Measurements from ENCODE around the gene CFAP54.
"Not testable (repeated sequence)": the region's sequence is repeated elsewhere in the genome, so short reads cannot be mapped to it uniquely, and the experiment has no call there.

Gene CFAP54

GRCh38 chr12:96473394-96474093, 15.8 kb upstream of the CFAP54 start:
- DNase-seq, result no peak

- no peak for DNase-seq
Observed at GRCh38 chr12:96474206-96474605, 15.2 kb upstream of the CFAP54 start.

GRCh38 chr12:96478011-96478410, 11.4 kb upstream of the CFAP54 start:
- DNase-seq, result no peak

- no peak for DNase-seq
Observed at GRCh38 chr12:96482086-96482485, 7.3 kb upstream of the CFAP54 start.

GRCh38 chr12:96483116-96483515, 6.3 kb upstream of the CFAP54 start:
- no peak for DNase-seq

- DNase-seq, result no peak
Observed at GRCh38 chr12:96486751-96487613, 2.4 kb upstream of the CFAP54 start.

- no peak for DNase-seq
Observed at GRCh38 chr12:96487634-96488033, 1.7 kb upstream of the CFAP54 start.

- no peak for DNase-seq
Observed at GRCh38 chr12:96493106-96493505, 3.7 kb downstream of the CFAP54 start.

- not testable (repeated sequence) for DNase-seq
Observed at GRCh38 chr12:96494154-96494553, 4.8 kb downstream of the CFAP54 start.

- no peak for DNase-seq
Observed at GRCh38 chr12:96495155-96495554, 5.8 kb downstream of the CFAP54 start.

- no peak for DNase-seq
Observed at GRCh38 chr12:96495841-96496545, 6.6 kb downstream of the CFAP54 start.

- no peak for DNase-seq
Observed at GRCh38 chr12:96496944-96497343, 7.6 kb downstream of the CFAP54 start.

- no peak for DNase-seq
Observed at GRCh38 chr12:96497855-96498254, 8.5 kb downstream of the CFAP54 start.

- DNase-seq, result no peak
Observed at GRCh38 chr12:96500693-96501092, 11.3 kb downstream of the CFAP54 start.

- DNase-seq, result no peak
Observed at GRCh38 chr12:96501133-96501761, 11.9 kb downstream of the CFAP54 start.

GRCh38 chr12:96501908-96502307, 12.5 kb downstream of the CFAP54 start:
- no peak for DNase-seq

GRCh38 chr12:96502477-96502876, 13.1 kb downstream of the CFAP54 start:
- no peak for DNase-seq

GRCh38 chr12:96502949-96503532, 13.7 kb downstream of the CFAP54 start:
- DNase-seq, result no peak

GRCh38 chr12:96503976-96504375, 14.6 kb downstream of the CFAP54 start:
- DNase-seq, result no peak

GRCh38 chr12:96506776-96507175, 17.4 kb downstream of the CFAP54 start:
- DNase-seq, result no peak

GRCh38 chr12:96510306-96510764, 21.0 kb downstream of the CFAP54 start:
- no peak for DNase-seq

- no peak for DNase-seq
Observed at GRCh38 chr12:96513166-96513565, 23.8 kb downstream of the CFAP54 start.

Data from C1 segment of cervical spinal cord (tissue), 14 donors.